ENCODE measurements around the gene ANKMY2.

Gene ANKMY2

DNA sequence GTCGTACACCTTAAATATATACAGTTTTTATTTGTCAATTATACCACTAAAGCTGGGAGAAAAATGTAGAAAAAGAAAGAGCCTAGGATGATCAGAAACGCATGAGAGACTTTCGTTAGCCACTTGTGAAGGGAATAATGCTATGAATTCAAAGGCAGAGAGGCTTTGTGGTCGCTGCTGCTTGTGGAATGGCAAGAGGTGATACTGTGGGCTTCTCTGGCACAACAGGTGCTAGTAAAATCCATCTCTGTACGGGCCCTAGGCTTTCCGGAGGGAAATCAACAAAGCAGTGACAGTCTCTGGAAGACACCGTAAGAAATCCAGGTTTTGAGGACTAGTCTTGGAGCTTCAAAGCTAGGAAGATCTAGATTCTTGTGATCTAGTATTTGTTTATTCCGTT lies 66.3 kb downstream of the ANKMY2 start:
- no peak for DNase-seq (ENCODE audit: low spot score)

DNA sequence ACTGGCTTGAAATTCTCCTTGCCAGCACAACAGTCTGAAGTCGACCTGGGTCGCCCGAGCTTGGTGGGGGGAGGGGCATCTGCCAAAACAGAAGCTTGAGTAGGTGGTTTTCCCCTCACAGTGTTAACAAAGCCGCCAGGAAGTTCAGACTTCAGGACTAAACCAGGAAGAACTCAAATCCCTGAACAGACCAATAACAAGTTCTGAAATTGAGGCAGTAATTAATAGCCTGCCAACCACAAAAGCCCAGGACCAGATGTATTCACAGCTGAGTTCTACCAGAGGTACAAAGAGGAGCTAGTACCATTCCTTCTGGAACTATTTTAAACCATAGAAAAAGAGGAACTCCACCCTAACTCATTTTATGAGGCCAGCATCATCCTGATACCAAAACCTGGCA lies 73.6 kb downstream of the ANKMY2 start:
- no peak for DNase-seq (ENCODE audit: low spot score)

DNA sequence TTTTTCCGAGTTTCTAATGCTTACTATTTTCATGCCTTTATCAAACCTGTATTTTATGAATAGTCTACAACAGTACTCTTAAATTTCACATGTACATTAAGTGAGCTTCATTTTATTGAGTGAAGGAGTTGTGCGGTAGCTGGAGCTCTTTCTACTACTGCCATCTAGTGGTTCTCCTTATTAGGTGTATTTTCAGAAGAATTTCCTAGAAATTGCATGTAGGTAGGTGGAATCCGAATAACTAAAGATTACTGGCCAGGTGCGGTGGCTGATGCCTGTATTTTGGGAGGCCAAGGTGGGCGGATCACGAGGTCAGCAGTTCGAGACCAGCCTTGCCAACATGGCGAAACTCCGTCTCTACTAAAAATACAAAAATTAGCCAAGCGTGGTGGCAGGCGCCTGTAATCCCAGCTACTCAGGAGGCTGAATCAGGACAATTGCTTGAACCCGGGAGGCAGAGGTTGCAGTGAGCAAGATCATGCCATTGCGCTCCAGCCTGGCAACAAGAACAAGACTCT lies 80.6 kb downstream of the ANKMY2 start:
- DNase-seq (ENCODE audit: low spot score): peak; percentile 67

DNA sequence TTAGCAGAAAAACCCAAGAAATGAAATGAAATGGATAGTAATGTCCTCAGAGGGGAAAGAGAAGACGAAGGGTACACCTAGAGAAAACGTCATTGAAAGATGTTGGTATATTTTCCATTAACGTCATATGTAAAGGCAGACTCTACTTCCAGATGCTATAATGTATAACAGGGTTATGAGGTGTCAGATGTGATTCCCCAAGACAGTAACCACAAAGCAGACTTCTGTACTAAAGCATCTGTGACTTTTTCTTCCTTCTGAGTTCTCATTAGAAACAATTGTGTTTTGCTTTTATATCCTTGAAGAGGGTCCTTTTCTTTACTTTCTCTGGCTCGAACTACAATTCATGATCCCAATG lies 81.6 kb downstream of the ANKMY2 start:
- DNase-seq (ENCODE audit: low spot score): no peak

DNA sequence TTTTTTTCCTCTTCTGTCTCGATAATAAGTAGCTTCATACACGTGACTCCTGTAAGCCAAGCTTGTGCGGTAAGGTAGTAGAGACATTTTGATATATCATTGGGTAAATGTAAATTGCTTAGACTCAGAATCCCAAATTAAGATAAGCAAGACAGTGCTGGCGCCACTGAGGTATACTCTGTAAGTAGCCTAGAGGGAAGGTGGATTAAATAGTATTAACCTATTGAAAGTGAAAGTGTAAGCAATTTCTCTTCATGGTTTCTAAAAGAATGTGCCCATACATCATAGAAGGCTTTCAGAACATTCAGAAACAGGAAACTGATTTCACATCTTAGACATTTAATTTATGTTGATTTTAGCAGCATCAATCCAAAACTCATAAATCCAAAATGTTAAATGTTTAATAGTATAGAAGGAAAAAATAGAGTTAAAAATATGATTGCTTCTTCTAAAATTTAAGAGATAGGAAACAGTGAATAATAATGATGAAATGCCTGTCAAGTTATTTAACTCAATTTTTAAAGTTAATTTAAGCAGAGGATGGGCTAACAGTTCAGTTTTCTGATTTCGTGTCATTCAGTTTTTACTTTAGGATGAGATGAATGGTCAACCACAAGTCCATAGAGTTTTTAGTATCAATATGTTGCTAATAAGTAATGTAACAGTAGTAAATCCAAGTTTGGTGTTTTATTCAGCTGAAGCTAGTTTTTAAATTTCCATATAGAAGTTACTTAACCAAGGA lies 82.1 kb downstream of the ANKMY2 start:
- no peak for DNase-seq (ENCODE audit: low spot score)

DNA sequence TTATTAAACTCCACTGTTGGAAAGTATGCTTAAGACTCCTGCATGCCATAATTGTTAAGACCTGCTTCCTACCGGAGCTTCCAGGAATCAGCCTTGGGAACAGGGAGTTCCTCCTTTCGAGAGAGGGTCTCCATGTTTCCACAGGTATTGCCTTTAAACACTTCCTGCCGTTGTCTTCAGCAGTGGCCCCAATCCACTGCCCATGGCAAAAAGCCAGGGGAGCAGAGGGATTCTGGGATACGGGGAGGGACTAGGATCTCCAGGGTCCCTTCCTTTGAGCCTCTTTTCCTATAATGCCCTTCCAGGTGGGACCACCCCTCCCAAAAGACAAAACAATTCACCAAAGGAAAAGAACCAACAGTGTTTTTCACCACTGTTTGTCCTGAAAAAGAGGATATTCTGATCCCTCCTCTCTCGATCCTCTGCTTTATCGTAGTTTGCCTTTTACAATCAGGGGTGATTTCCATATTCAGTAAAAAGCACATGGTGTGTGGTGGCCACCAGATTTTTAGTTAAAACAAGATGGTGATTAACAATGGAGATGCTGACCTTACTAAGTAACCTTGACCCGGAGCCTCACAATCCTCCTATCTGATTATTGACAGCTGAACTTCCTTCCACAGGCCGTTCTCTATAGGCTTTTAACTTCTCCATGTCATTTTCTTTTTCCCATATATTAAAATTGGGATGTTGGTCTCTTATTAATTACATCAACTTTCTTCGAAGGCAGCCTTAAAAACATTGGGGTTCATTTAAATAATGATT lies 82.9 kb downstream of the ANKMY2 start:
- DNase-seq (ENCODE audit: low spot score): no peak

DNA sequence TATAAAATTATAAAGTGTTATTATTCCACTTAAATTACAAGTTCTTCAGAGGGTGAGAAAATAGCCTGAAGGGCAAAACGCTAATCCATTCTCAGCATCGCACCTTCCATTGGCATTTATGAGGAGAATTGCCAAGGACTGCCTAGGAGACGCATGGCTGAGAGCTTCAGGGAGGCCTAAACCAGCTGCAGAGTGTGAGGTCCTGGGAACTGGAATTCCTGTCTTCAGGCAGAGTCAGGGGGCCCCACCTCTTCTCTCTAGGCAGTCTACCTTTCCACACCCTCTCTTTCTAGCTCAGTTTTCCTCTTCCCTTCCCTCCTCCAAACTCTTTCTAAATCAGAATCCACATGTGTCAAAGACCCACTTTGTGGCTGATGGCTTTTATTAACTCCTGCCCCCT lies 83.6 kb downstream of the ANKMY2 start:
- no peak for DNase-seq (ENCODE audit: low spot score)

DNA sequence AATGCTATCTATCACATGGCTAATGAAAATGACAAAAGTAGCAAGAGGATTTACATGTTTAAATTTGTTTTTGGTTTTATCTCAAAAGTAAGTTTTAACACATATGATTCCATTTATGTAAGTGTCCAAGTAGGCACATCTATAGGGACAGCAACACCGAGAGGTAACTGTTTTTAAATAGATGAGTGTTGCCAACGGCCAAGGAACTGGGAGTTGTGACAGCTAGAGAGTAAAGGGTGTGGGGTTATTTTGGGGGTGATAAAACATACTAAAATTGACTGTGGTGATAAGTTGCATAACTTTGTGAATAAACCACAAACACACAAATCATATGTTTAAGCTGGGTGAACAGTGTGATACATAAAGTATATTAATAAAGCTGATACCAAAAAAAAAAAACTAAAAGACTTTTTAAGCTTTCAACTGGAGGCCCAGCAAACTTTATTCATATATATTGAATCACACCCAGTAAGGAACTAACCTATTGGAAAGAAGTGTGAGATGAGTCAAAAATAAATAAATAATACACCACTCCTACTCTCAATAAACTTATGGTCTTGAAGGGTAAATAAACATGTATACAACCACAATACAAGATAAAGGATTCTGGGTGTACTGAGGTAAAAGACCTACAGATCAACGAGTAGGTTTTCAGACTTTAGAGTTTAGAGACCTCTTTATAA lies 85.9 kb downstream of the ANKMY2 start:
- no peak for DNase-seq (ENCODE audit: low spot score)

DNA sequence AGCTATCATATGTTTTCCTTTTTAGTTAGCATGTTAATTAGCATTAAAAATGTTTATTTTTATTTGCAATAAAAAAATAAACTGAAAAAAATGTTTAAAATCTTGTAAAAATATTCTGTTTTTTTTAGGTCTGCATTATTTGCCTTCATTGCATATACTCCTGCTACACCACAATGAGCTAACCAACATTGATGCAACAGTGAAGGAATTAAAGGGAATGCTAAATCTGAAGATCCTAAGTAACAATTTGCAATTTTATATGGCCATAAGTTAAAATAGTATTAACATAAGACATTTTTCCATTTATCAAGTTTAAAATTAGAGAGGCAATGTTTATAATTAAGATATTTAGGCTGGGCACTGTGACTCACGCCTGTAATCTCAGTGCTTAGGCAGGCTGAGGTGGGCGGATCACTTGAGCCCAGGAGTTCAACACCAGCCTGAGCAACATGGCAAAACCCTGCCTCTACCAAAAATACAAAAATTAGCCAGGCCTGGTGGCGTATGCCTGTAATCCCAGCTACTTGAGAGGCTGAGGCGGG lies 86.7 kb downstream of the ANKMY2 start:
- no peak for DNase-seq (ENCODE audit: low spot score)

DNA sequence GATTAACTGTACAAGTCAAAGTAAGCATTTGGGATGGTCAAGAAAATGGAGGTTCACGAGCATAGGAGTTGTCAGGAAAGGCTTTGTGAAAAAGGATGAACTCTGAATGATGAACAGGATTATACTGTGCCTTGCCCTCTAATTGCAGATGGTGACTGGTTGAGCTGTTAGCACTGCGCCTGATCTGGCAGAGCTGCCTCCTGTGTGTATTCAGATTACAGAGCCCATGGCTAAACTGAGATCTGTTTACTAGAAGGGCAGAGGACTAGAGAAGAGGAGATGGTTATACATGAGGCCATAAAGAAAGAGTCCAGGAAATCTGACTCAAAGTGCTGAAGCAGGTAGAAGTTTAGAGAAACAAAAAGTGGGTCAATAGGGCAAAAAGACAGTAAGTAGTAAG lies 89.2 kb downstream of the ANKMY2 start:
- DNase-seq (ENCODE audit: low spot score): no peak

DNA sequence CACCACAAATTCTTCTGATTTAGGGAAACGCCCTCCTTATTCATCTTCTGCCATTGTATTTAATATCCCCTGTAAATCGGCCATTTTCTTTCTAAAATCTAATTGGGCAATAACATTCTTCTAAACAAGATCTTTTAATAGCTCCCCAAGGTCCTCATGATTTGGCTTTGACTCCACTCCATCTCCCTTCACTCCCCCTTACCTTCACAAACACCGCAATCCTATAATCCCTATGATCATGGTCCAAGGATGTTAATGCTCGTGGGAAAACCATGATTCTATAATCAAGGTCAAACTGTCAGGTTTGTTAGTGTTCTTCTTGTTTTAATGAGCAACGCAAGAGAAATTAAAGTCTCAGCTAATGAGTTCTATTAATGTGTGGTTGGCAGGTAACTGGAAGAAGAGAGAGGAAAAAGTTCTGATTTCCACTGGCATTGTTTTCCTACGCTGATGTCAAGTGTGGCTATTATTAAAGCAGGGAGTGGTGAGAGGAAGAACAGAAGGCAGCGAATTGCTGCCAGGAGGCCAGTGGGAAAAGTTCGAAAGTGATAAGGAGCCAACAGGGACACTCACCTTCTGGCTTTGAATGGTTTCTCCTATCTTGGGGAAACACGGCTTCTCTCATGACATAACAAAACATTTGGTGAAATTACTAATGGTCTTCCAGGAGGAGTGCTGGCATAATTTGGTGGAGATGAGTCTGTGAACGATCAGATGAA lies 90.9 kb downstream of the ANKMY2 start:
- no peak for DNase-seq (ENCODE audit: low spot score)

DNA sequence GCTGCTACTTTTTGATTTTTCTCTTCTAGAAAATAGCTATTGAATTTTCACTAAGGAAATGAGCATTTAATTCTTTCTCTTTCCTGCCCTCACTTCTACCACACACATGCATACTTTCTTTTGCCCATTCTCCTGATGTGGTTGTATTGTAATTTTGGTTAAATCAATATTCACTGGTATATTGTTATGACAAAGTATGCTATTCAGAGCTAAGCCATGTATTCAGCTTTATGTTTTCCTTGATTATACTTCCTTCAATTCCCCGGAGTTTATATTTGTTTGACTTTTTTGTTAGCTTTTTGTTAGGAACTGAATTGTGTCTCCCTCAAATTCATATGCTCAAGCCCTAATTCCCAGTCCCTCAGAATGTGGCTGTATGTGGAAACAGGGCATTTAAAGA lies 94.9 kb downstream of the ANKMY2 start:
- no peak for DNase-seq (ENCODE audit: low spot score)
